ACC112 (cell line): ENCODE data around the gene PTPRJ.
"Not testable (repeated sequence)": the region's sequence is repeated elsewhere in the genome, so short reads cannot be mapped to it uniquely, and the experiment has no call there.

Experiments used
- H2AFZ ChIP-seq: fragments of 200-600 bp; sonication (generic); one replicate; pipeline ENCODE4 v1.6.0; 2017; ENCODE audit warnings: antibody characterized with exemption, low read length; ENCODE audit not compliant: unreplicated experiment
- H3K27ac ChIP-seq: fragments of 200-600 bp; sonication (generic); 2 replicates; pipeline ENCODE4 v1.5.1; 2014; ENCODE audit warnings: low read depth, mild to moderate bottlenecking, antibody characterized with exemption, low read length, moderate library complexity
- H3K27me3 ChIP-seq: fragments of 200-600 bp; sonication (generic); 2 replicates; pipeline ENCODE4 v1.6.1; 2014; ENCODE audit warnings: mild to moderate bottlenecking, antibody characterized with exemption, low read length, moderate library complexity, mixed read lengths; ENCODE audit not compliant: insufficient read depth
- H3K36me3 ChIP-seq: fragments of 200-600 bp; sonication (generic); 2 replicates; pipeline ENCODE4 v1.6.1; 2016; ENCODE audit warnings: mild to moderate bottlenecking, antibody characterized with exemption, low read length, moderate library complexity, mixed read lengths; ENCODE audit not compliant: insufficient read depth
- H3K4me1 ChIP-seq: fragments of 200-600 bp; sonication (generic); one replicate; pipeline ENCODE4 v1.6.1; 2016; ENCODE audit warnings: low read length, mixed read lengths; ENCODE audit not compliant: insufficient read depth, unreplicated experiment, control insufficient read depth
- H3K4me3 ChIP-seq: fragments of 200-600 bp; sonication (generic); 2 replicates; pipeline ENCODE4 v1.5.1; 2014; ENCODE audit warnings: mild to moderate bottlenecking, low read depth, low read length
- H3K79me2 ChIP-seq: fragments of 200-600 bp; sonication (generic); one replicate; pipeline ENCODE4 v1.6.0; 2016; ENCODE audit warnings: low read length; ENCODE audit not compliant: control insufficient read depth, unreplicated experiment, insufficient read depth

PTPRJ gene

DNA sequence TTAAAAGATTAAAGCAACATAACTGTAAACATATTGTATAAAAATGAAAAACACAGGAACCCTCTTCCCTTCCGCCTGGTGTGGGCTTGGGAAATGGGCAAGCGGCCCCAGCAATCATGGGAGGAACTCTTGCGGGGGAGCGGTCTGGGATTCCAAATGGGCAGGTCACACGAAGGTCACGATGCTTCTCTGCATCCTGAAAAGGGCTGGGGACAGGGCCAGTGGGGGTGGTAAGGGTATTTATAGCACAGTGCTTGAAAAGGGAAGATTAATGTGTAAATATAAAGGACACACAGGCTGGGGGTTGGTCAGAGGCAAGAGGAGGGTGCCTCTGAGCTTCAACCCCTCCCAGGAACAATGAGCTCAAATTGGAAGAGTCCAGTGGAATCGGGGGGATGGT lies 189.4 kb downstream of the PTPRJ start:
- Histone ChIP-seq H3K79me2 (no peaks in the 10 kb centered on the region), H3K4me3 (no peak overlapping the region), H2AFZ (no peak overlapping the region), H3K36me3 (peaks cover 5% of the 10 kb centered on the region; the same call in 1 of the 2 replicates), H3K27ac (no peak overlapping the region), H3K4me1 (peaks cover 19% of the 10 kb centered on the region), H3K27me3 (no peaks in the 10 kb centered on the region)

DNA sequence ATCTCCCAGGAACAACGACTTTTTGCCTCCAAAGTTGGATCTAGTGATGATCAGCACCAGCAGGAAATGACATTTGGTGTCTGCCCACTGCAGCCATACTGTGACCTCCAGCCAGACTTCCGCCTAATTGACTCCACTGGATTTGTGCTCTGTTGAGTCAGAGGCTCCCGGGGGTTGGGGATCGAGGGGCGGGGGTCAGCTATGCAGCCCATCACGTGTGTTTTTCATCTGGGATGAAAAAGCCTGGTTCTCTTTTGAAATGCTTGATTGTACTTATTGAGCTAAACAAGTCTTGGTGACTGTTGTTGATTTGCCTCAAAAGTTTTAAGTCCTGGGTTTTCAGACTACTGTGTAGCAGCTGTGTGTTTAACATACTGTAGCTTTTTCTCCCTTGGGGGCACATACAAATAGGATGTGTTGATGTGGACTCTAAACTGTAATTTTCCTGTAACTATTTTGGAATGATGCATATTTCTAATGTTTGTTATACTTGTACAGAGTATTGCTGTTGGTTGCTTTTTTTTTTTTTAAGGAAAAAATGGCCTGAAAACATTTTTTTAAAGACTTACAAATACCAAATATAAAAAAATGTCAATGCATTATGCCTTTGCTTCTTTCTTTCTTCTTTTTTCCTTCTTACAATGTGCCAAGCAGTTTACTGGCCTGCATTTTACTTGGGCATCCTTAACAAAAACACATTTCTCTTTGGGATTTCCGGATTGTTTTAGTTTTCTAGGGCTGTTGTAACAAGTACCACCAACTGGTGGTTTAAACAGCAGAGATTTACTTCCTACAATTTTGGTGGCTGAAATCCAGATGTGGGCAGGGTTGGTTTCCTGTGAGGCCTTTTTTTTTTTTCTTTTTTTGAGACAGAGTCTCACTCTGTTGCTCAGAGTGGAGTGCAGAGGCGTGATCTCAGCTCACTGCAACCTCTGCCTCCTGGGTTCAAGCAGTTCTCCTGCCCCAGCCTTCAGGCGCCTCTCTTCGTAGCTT lies 190.2 kb downstream of the PTPRJ start:
- Histone ChIP-seq H3K27me3 (no peaks in the 10 kb centered on the region), H3K79me2 (no peaks in the 10 kb centered on the region), H2AFZ (no peak overlapping the region), H3K4me3 (no peak overlapping the region), H3K27ac (peak overlapping the region; percentile 12), H3K36me3 (no peaks in the 10 kb centered on the region), H3K4me1 (peaks cover 19% of the 10 kb centered on the region)

GRCh38 chr11:48172818-48173609 lies 192.7 kb downstream of the PTPRJ start:
- no peak overlapping the region for H2AFZ ChIP-seq
- H3K4me3 ChIP-seq: peak overlapping the region; percentile 41
- H3K27ac ChIP-seq: no peak overlapping the region
- H3K79me2 ChIP-seq: no peaks in the 10 kb centered on the region
- H3K27me3 ChIP-seq: peaks cover 4% of the 10 kb centered on the region; the same call in 1 of the 2 replicates
- H3K36me3 ChIP-seq: no peaks in the 10 kb centered on the region
- H3K4me1 ChIP-seq: peaks cover 19% of the 10 kb centered on the region

DNA sequence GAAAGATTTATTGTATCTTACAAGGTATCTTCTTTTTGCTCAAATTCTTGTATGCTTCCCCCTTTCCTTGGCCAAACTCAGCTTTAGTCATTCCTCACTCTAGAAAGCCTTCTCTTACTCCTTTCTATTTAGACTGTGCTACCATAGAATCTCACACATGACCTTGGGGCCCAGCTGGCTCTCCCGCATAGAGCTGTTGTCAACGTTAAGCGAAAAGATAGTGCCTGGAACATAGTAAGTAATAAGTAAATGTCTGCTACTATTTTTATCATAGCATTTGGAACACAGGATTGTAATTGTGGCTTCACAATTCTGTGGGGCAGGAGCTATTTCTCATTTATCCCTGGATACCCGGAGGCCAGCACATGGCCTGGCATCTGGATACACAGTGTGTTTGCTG lies 197.3 kb downstream of the PTPRJ start:
- Histone ChIP-seq H3K27me3 (peaks cover 16% of the 10 kb centered on the region), H2AFZ (no peak overlapping the region), H3K36me3 (no peaks in the 10 kb centered on the region), H3K79me2 (no peaks in the 10 kb centered on the region), H3K4me3 (no peak overlapping the region), H3K27ac (no peak overlapping the region), H3K4me1 (no peaks in the 10 kb centered on the region)

DNA sequence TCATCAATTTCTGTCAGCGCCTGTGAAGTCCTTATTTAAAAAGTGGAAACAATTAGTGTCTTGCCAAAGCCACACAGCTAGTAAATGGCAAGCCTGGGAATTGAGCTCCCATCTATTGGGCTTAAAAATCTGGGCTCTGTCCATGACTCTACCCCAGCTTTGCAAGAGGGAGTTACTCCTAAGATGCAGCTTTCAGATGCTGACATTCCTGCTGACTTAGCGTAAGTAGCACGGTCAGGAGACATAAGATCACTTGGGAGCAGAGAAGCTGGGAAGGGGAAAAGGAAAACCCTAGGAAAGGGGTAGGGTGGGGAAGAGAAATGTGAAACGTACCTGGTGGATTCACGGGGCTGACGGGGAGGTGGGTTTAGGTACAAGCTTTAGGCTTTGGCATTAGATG lies 200.3 kb downstream of the PTPRJ start:
- Histone ChIP-seq H3K27me3 (peaks cover 16% of the 10 kb centered on the region), H3K79me2 (no peaks in the 10 kb centered on the region), H3K4me1 (no peaks in the 10 kb centered on the region), H3K36me3 (no peaks in the 10 kb centered on the region), H3K27ac (no peak overlapping the region), H3K4me3 (no peak overlapping the region), H2AFZ (no peak overlapping the region)

GRCh38 chr11:48182860-48183526 lies 202.6 kb downstream of the PTPRJ start:
- Histone ChIP-seq H3K79me2 (no peaks in the 10 kb centered on the region), H3K27me3 (peaks cover 12% of the 10 kb centered on the region)

DNA sequence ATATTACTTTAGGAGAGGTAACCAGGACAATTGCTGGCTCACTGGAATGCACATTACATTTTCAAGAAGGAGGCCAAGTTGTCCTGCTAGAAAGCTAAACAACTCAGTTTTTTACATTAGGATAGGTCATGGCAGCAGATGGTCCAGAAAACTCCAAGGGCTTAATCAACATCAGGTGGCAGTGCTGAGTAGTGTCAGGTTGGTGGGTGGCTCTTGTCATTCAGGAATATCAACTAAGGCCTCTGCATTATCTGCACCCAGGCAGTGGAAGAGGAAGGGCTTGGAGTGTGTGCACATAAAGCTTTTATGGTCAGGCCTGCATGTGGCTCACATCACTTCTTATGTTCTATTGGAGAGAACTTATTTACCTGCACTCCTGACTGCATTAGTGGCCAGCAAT lies 204.1 kb downstream of the PTPRJ start:
- Histone ChIP-seq H3K4me1 (no peaks in the 10 kb centered on the region), H3K27me3 (peaks cover 10% of the 10 kb centered on the region; the same call in 1 of the 2 replicates), H3K36me3 (no peaks in the 10 kb centered on the region), H3K27ac (no peak overlapping the region), H3K79me2 (no peaks in the 10 kb centered on the region), H3K4me3 (no peak overlapping the region), H2AFZ (no peak overlapping the region)

More at GRCh38 chr11:48182860-48183526, 202.6 kb downstream of the PTPRJ start:
- no peaks in the 10 kb centered on the region for H3K36me3 ChIP-seq
- H3K4me3 ChIP-seq: no peak overlapping the region
- no peak overlapping the region for H2AFZ ChIP-seq
- H3K27ac ChIP-seq: no peak overlapping the region
- H3K4me1 ChIP-seq: no peaks in the 10 kb centered on the region

GRCh38 chr11:48190906-48191654 lies 210.7 kb downstream of the PTPRJ start:
- H3K4me1 ChIP-seq, H2AFZ ChIP-seq, H3K4me3 ChIP-seq, H3K27me3 ChIP-seq, H3K27ac ChIP-seq, H3K79me2 ChIP-seq, H3K36me3 ChIP-seq: not testable (repeated sequence)

- Histone ChIP-seq H3K27me3 (no peaks in the 10 kb centered on the region), H3K4me3 (no peak overlapping the region), H3K79me2 (no peaks in the 10 kb centered on the region)
Observed at GRCh38 chr11:48193876-48194275, 213.5 kb downstream of the PTPRJ start.

DNA sequence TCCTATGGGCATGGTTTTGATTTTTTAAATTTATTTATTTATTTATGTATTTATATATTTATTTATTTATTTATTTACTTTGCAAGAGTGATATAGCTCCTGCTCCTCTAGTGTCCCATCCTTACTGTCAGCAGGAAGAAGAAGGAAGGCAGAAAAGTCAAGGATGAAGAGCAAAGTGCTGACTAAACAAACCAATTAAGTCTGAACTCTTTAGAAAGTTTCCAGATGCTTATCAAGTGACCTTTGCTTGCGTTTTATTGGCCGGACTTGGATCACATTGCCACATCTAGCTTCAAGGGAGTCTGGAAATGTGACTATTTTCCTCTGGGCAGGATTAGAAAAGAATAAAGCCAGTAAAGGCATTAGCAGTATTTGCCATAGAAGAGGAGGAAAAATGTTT lies 227.5 kb downstream of the PTPRJ start:
- no peaks in the 10 kb centered on the region for H3K79me2 ChIP-seq
- H2AFZ ChIP-seq: no peak overlapping the region
- peaks cover 36% of the 10 kb centered on the region for H3K27me3 ChIP-seq
- no peaks in the 10 kb centered on the region for H3K4me1 ChIP-seq
- H3K27ac ChIP-seq: no peak overlapping the region
- no peak overlapping the region for H3K4me3 ChIP-seq
- H3K36me3 ChIP-seq: no peaks in the 10 kb centered on the region

More at GRCh38 chr11:48193876-48194275, 213.5 kb downstream of the PTPRJ start:
- no peak overlapping the region for H2AFZ ChIP-seq
- no peak overlapping the region for H3K27ac ChIP-seq
- no peaks in the 10 kb centered on the region for H3K36me3 ChIP-seq
- no peaks in the 10 kb centered on the region for H3K4me1 ChIP-seq
